Measurements from ENCODE around the gene CPNE7. TPM values are rescaled to one million over a fixed set of nuclear protein-coding genes. Genes with fewer than 3 reads are reported as not detected.

CPNE7 gene
- total and polyA plus RNA-seq, 2 donors (not counting 1 experiment from before 2014, with no cell fraction given) = 10.2 to 53.0 TPM

DNA sequence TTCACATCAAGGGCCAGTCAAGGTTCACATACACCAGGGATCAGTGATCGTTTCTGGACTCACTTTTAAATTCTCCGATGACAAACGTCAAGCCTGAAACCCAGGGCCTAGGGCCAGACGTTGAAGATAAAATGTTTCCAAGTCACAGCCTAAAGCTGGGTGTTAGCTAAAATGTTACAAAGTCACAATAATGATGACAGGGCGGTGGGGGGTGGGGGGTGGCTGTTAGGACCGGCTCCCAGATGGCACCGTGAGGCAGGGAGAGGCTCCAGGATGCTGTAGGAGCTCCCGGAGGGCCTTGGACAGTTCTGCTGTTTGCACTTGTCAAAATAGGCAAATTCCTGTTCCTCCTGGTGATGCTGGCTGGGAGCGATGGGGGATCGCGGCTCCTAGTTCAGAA lies 31.4 kb upstream of the CPNE7 start:
- Histone ChIP-seq H4K20me1 (ENCODE audit: control insufficient read depth, extremely low read depth, insufficient read depth, low read length) (no peaks in the 10 kb centered on the region), H3K27me3 (ENCODE audit: control insufficient read depth, insufficient read depth, low read length) (no peaks in the 10 kb centered on the region), H3K9ac (ENCODE audit: insufficient read depth, low read length) (no peak overlapping the region), H3K36me3 (ENCODE audit: control insufficient read depth, insufficient read depth, low read length) (peaks cover 16% of the 10 kb centered on the region), H3K79me2 (ENCODE audit: control insufficient read depth, insufficient read depth, low read length) (no peaks in the 10 kb centered on the region), H3K27ac (ENCODE audit: insufficient read depth, low read length) (no peak overlapping the region), H3K4me3 (replicated peaks in 1 of 4; ENCODE audit: control extremely low read depth in 1 of 4, insufficient read depth in 1 of 4, low read depth in 3 of 4, low read length in 4 of 4) (no peak overlapping the region), H3K9me3 (ENCODE audit: control insufficient read depth, insufficient read depth, low read depth, low read length) (no peaks in the 10 kb centered on the region), H2AFZ (ENCODE audit: low read length) (no peak overlapping the region), H3K4me1 (ENCODE audit: control insufficient read depth, extremely low read depth, insufficient read depth, low read length) (no peaks in the 10 kb centered on the region), H3K4me2 (ENCODE audit: extremely low read depth, insufficient read depth, low read length) (no peak overlapping the region)
- no peak for TF ChIP-seq EZH2 (IDR thresholded peaks at IDR 0.05; ENCODE audit: low read length, missing control alignments)
- TF ChIP-seq, protein P1, sequence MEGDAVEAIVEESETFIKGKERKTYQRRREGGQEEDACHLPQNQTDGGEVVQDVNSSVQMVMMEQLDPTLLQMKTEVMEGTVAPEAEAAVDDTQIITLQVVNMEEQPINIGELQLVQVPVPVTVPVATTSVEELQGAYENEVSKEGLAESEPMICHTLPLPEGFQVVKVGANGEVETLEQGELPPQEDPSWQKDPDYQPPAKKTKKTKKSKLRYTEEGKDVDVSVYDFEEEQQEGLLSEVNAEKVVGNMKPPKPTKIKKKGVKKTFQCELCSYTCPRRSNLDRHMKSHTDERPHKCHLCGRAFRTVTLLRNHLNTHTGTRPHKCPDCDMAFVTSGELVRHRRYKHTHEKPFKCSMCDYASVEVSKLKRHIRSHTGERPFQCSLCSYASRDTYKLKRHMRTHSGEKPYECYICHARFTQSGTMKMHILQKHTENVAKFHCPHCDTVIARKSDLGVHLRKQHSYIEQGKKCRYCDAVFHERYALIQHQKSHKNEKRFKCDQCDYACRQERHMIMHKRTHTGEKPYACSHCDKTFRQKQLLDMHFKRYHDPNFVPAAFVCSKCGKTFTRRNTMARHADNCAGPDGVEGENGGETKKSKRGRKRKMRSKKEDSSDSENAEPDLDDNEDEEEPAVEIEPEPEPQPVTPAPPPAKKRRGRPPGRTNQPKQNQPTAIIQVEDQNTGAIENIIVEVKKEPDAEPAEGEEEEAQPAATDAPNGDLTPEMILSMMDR (conservative IDR thresholded peaks at IDR 0.05 in 1 of 2, IDR thresholded peaks at IDR 0.05 in 1 of 2; ENCODE audit: low read depth in 1 of 2, low read length in 2 of 2) = no peak
- DNase-seq (ENCODE audit: low read depth in 2 of 2) = no peak

DNA sequence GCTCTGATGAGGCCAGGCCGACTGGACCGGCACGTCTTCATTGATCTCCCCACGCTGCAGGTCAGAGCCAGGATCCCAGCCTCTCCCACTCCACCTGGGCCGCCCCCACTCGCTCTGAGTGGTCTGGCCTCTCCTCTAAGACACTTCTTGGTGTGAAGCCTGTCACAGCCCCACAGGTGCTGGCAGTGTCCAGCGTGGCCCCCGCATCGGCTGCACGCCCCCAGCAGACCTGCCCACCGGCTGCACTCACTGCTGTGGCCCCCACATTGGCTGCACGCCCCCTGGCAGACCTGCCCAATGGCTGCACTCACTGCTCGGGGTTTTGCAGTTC lies 30.9 kb upstream of the CPNE7 start:
- H3K27me3 ChIP-seq (ENCODE audit: control insufficient read depth, insufficient read depth, low read length) = no peaks in the 10 kb centered on the region
- no peak overlapping the region for H3K9ac ChIP-seq (ENCODE audit: insufficient read depth, low read length)
- peaks cover 16% of the 10 kb centered on the region for H3K36me3 ChIP-seq (ENCODE audit: control insufficient read depth, insufficient read depth, low read length)
- no peaks in the 10 kb centered on the region for H3K4me1 ChIP-seq (ENCODE audit: control insufficient read depth, extremely low read depth, insufficient read depth, low read length)
- no peaks in the 10 kb centered on the region for H3K9me3 ChIP-seq (ENCODE audit: control insufficient read depth, insufficient read depth, low read depth, low read length)
- no peak for DNase-seq (ENCODE audit: low read depth in 2 of 2)
- H3K4me2 ChIP-seq (ENCODE audit: extremely low read depth, insufficient read depth, low read length) = no peak overlapping the region
- no peaks in the 10 kb centered on the region for H4K20me1 ChIP-seq (ENCODE audit: control insufficient read depth, extremely low read depth, insufficient read depth, low read length)
- no peak overlapping the region for H3K27ac ChIP-seq (ENCODE audit: insufficient read depth, low read length)
- TF ChIP-seq EZH2 (IDR thresholded peaks at IDR 0.05; ENCODE audit: low read length, missing control alignments) = no peak
- TF ChIP-seq, protein P1 (conservative IDR thresholded peaks at IDR 0.05 in 1 of 2, IDR thresholded peaks at IDR 0.05 in 1 of 2; ENCODE audit: low read depth in 1 of 2, low read length in 2 of 2) = no peak
- no peaks in the 10 kb centered on the region for H3K79me2 ChIP-seq (ENCODE audit: control insufficient read depth, insufficient read depth, low read length)
- H2AFZ ChIP-seq (ENCODE audit: low read length) = no peak overlapping the region
- H3K4me3 ChIP-seq (replicated peaks in 1 of 4; ENCODE audit: control extremely low read depth in 1 of 4, insufficient read depth in 1 of 4, low read depth in 3 of 4, low read length in 4 of 4) = no peak overlapping the region

DNA sequence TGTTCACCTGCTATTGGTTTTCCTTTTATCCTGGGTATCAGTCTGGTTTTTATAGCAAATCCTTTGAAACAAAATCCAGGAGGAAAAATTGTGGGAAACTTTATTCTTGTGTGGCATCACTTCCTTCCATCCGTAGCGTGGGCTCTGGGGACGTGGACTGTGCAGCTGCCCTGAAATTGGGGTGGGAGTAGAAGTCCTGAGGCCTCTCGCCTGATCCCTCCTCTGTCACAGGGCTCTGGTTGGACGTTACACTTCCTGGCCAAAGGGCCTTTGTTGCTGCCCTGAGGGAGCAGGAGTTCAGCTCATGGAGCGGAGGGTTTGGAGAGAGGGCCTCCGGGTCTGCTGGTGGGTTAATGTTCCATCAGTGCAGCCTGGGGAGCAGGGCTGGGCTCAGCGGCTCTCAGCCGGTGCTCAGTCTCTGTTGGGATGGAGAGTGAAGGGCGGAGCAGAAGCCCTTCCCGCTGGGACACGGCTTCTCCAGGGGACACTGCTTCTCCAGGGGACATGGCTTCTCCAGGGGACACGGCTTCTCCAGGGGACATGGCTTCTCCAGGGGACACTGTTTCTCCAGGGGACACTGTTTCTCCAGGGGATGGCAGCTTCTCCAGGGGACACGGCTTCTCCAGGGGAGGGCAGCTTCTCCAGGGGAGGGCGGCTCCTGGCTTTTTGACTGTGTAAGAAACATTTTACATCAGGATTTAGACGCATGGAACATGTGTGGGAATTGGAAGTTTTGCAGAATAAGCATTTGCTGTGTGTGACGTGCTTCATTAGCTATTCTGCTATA lies 30.3 kb upstream of the CPNE7 start:
- Histone ChIP-seq H3K9ac (ENCODE audit: insufficient read depth, low read length) (no peak overlapping the region), H3K4me3 (replicated peaks in 1 of 4; ENCODE audit: control extremely low read depth in 1 of 4, insufficient read depth in 1 of 4, low read depth in 3 of 4, low read length in 4 of 4) (no peak overlapping the region), H3K27ac (ENCODE audit: insufficient read depth, low read length) (no peak overlapping the region), H3K79me2 (ENCODE audit: control insufficient read depth, insufficient read depth, low read length) (no peaks in the 10 kb centered on the region), H3K9me3 (ENCODE audit: control insufficient read depth, insufficient read depth, low read depth, low read length) (no peaks in the 10 kb centered on the region), H3K4me1 (ENCODE audit: control insufficient read depth, extremely low read depth, insufficient read depth, low read length) (no peaks in the 10 kb centered on the region), H3K36me3 (ENCODE audit: control insufficient read depth, insufficient read depth, low read length) (peaks cover 16% of the 10 kb centered on the region), H3K4me2 (ENCODE audit: extremely low read depth, insufficient read depth, low read length) (no peak overlapping the region), H4K20me1 (ENCODE audit: control insufficient read depth, extremely low read depth, insufficient read depth, low read length) (no peaks in the 10 kb centered on the region), H2AFZ (ENCODE audit: low read length) (no peak overlapping the region), H3K27me3 (ENCODE audit: control insufficient read depth, insufficient read depth, low read length) (no peaks in the 10 kb centered on the region)
- TF ChIP-seq, protein P1 (conservative IDR thresholded peaks at IDR 0.05 in 1 of 2, IDR thresholded peaks at IDR 0.05 in 1 of 2; ENCODE audit: low read depth in 1 of 2, low read length in 2 of 2) = no peak
- no peak for TF ChIP-seq EZH2 (IDR thresholded peaks at IDR 0.05; ENCODE audit: low read length, missing control alignments)
- DNase-seq (ENCODE audit: low read depth in 2 of 2) = no peak
